ENCODE results near the gene HYLS1. TPM values are rescaled to one million over a fixed set of nuclear protein-coding genes. Genes with fewer than 3 reads are reported as not detected.

Gene HYLS1
- total RNA-seq, 4 donors from 2014 or later, result 0.26 to 10.9 (median 4.2) TPM

DNA sequence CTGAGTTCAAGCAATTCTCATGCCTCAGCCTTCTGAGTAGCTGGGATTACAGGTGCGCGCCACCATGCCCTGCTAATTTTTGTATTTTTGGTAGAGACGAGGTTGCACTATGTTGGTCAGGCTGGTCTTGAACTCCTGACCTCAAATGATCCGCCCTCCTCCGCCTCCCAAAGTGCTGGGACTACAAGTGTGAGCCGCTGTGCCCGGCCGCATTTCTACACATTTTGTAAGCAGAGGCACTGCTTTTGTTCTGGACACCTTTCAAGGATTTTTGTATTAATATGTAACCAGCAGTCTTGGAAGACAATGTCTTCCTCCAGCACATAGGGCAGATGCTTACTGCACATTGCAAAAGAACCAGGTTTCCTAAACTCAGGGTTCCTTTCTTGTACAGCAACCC, 47.0 kb downstream of the HYLS1 start:
- intact Hi-C loops (cut with DNase I; ENCODE audit: low total_unique reads), result no loop called here
- no peak for DNase-seq
- no peak for TF ChIP-seq POLR2A (IDR thresholded peaks at IDR 0.05)
- TF ChIP-seq, protein P1, sequence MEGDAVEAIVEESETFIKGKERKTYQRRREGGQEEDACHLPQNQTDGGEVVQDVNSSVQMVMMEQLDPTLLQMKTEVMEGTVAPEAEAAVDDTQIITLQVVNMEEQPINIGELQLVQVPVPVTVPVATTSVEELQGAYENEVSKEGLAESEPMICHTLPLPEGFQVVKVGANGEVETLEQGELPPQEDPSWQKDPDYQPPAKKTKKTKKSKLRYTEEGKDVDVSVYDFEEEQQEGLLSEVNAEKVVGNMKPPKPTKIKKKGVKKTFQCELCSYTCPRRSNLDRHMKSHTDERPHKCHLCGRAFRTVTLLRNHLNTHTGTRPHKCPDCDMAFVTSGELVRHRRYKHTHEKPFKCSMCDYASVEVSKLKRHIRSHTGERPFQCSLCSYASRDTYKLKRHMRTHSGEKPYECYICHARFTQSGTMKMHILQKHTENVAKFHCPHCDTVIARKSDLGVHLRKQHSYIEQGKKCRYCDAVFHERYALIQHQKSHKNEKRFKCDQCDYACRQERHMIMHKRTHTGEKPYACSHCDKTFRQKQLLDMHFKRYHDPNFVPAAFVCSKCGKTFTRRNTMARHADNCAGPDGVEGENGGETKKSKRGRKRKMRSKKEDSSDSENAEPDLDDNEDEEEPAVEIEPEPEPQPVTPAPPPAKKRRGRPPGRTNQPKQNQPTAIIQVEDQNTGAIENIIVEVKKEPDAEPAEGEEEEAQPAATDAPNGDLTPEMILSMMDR (IDR thresholded peaks at IDR 0.05), result no peak
- H3K36me3 ChIP-seq, result no peaks in the 10 kb centered on the region
- H3K27me3 ChIP-seq, result no peaks in the 10 kb centered on the region
- no peaks in the 10 kb centered on the region for H3K4me1 ChIP-seq
- no peak overlapping the region for H3K4me3 ChIP-seq
- H3K9me3 ChIP-seq, result no peaks in the 10 kb centered on the region
- H3K27ac ChIP-seq, result peak overlapping the region; percentile 53 to 67

DNA sequence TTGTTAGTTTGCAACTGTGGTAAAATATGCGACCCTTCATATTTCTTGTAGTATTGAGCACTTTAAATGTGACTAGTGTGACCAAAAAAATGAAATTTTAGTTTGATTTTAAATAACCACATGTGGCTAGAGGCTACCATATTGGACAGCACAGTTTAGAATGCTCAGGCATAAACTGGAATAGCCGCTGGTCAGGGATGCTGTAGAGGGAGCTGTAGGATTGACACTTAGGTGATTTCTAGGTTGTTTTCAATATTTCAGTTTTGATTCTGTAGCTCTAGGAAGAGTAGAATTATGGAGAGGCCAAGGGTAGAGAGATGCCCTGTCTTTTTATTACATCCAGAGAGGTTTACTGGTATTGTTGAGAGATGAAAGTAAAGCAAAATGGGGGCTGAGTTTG, 47.6 kb downstream of the HYLS1 start:
- no peaks in the 10 kb centered on the region for H3K4me1 ChIP-seq
- H3K36me3 ChIP-seq, result no peaks in the 10 kb centered on the region
- no peak for DNase-seq
- H3K9me3 ChIP-seq, result no peaks in the 10 kb centered on the region
- H3K4me3 ChIP-seq, result no peak overlapping the region
- no peaks in the 10 kb centered on the region for H3K27me3 ChIP-seq
- peak overlapping the region; percentile 53 to 67 for H3K27ac ChIP-seq
- intact Hi-C loops (cut with DNase I; ENCODE audit: low total_unique reads), result no loop called here
- TF ChIP-seq, protein P1 (IDR thresholded peaks at IDR 0.05), result no peak
- no peak for TF ChIP-seq POLR2A (IDR thresholded peaks at IDR 0.05)

DNA sequence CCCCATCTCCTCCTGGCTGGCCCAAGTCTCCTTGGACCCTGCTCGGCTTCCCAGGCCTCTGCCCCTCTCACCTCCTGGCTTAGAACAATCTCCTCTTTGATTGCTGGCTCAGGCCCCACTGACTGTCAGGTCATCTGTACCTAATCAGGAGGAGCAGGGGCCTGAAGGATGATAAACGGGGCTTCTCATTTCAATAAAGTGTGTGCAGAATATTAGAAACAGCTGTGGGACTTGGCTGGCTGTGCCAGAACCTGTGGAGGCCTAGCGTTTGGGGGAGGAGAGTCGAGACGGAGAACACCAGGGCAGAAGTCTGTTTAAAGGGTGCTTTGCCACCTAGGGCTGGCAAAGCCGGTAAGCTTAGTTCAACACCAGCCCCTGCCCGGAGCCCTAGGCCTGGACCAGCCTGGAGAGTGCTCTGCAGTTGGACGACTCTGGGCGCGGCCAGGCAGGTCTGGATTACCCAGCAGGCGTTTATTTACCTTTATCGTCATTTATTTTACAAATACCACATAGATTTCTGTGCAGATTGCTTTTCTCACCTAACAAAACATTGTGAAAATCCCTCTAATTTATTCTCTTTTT, 48.2 kb downstream of the HYLS1 start:
- Histone ChIP-seq H3K9me3 (no peaks in the 10 kb centered on the region), H3K4me1 (no peaks in the 10 kb centered on the region), H3K27me3 (no peaks in the 10 kb centered on the region), H3K4me3 (no peak overlapping the region), H3K27ac (peak overlapping the region; percentile 53 to 67), H3K36me3 (no peaks in the 10 kb centered on the region)
- DNase-seq, result peak; percentile 81 to 82
- no peak for TF ChIP-seq POLR2A (IDR thresholded peaks at IDR 0.05)
- intact Hi-C loops (cut with DNase I; ENCODE audit: low total_unique reads), result no loop called here

DNA sequence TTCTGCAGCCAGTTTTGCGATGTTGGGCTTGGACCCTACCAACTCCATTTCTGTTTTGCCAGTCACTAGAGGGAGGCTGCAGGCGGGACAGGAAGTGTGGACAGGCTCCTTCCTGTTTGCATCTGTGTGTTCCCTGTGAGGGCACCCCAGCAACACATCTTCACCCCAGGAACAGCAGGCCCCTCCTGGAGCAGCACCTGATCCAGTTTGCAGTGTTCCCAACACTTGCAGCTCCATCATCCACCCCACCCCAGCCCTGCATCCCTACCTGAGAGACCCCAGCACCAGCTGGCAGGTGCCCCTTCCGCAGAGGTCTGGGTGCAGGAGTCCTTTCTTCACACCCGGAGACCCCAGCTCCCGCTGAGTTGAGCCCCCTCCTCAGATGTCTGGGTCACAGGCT, 51.0 kb downstream of the HYLS1 start:
- no peak for TF ChIP-seq POLR2A (IDR thresholded peaks at IDR 0.05)
- TF ChIP-seq, protein P1 (IDR thresholded peaks at IDR 0.05), result no peak
- Histone ChIP-seq H3K4me3 (no peak overlapping the region), H3K27me3 (no peaks in the 10 kb centered on the region), H3K36me3 (no peaks in the 10 kb centered on the region), H3K27ac (peak overlapping the region; percentile 55 to 58), H3K9me3 (no peaks in the 10 kb centered on the region), H3K4me1 (no peaks in the 10 kb centered on the region)
- DNase-seq, result no peak
- intact Hi-C loops (cut with DNase I; ENCODE audit: low total_unique reads), result no loop called here

DNA sequence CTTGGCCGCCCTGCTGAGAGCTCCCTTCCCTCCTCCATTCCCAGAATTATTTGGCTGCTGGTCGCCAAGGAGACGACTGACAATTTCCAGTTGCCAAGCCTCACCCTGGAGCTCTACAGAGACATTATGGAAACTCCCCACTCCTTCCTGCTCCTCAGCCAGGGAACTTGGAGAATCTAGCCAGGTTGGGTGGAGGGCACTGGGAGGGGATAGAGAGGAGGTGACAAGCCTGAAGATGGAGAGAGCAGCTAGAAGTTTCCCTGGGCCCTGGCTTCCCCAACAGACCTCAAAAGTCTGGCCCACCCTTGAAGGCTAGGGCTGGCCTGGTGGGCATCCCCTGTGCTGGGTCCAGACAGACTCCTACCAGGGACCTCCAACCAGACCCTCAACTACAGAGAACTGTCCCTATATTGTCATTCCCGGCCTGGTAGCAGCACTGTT, 51.6 kb downstream of the HYLS1 start:
- Histone ChIP-seq H3K4me3 (no peak overlapping the region), H3K27me3 (no peaks in the 10 kb centered on the region), H3K4me1 (no peaks in the 10 kb centered on the region), H3K36me3 (no peaks in the 10 kb centered on the region), H3K9me3 (no peaks in the 10 kb centered on the region), H3K27ac (peak overlapping the region; percentile 55 to 58)
- TF ChIP-seq, protein P1 (IDR thresholded peaks at IDR 0.05), result no peak
- TF ChIP-seq POLR2A (IDR thresholded peaks at IDR 0.05), result no peak
- intact Hi-C loops (cut with DNase I; ENCODE audit: low total_unique reads), result no loop called here
- peak in 1 of 2 donors; percentile 73 for DNase-seq
